HG03354 (cell line): ENCODE data around the gene ZDHHC18.
"Not testable (repeated sequence)": the region's sequence is repeated elsewhere in the genome, so short reads cannot be mapped to it uniquely, and the experiment has no call there.

Experiments
- ATAC-seq: cut with Tn5 transposase; IDR thresholded peaks from one replicate; pipeline ENCODE4 v1.9.1; 2021; ENCODE audit warnings: mild to moderate bottlenecking; ENCODE audit not compliant: unreplicated experiment, poor library complexity, severe bottlenecking

The ZDHHC18 gene

DNA sequence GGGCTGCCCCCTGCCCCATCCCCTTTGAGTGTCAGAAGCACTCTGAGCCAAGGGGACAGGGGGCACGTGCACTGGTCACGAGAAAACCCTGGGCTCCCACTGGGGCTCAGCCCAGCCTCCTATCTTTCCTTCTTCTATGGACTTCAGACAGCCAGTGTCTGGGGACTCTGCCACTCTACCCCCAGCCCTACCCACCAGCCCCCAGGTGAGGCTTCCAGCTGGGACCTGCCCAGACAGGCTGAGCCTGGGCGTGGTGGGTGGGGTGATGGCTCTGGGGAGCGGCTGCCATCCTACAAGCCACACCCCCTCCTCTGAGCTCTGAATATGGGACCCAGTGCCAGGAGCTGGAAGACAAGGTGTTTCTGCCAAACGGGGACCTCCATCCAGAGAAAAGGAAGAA is 28.4 kb downstream of the ZDHHC18 start:
- no peak for ATAC-seq

- ATAC-seq: no peak
Measured at GRCh38 chr1:26855636-26856035, 29.1 kb downstream of the ZDHHC18 start.

- ATAC-seq: no peak
Measured at GRCh38 chr1:26856181-26856580, 29.7 kb downstream of the ZDHHC18 start.

- no peak for ATAC-seq
Measured at GRCh38 chr1:26856604-26857469, 30.3 kb downstream of the ZDHHC18 start.

DNA sequence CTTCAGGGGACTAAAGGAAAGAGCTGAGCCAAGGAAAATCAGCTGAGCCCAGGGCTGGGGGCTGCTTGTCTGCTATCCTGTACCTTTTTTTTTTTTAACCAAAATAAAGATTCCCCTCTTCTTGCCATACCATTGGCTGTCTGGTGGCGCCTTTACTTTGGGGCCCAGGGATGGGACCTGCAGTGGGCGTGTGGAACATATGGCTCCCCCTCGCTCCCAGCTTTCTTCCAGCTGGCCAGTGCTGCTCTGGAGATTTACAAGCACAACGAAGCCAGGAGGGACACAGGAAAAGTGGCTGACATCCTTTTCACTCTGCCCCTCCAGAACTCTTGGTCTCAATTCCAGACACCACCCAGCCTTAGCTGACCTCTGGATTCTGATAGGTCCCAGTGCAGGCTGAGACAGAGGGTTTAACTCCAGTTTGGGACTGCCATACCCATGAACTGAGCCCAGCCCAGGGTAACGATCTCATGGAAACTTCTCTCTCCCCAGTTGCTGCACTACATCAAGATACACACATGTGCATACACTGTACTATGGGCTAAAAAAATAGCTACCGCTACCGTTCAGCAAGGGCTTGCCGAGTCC is 31.1 kb downstream of the ZDHHC18 start:
- no peak for ATAC-seq

GRCh38 chr1:26858160-26858559 is 31.7 kb downstream of the ZDHHC18 start:
- ATAC-seq: no peak

- no peak for ATAC-seq
Measured at GRCh38 chr1:26858891-26859640, 32.6 kb downstream of the ZDHHC18 start.

- ATAC-seq: no peak
Measured at GRCh38 chr1:26861286-26861701, 34.8 kb downstream of the ZDHHC18 start.

GRCh38 chr1:26861889-26862378 is 35.4 kb downstream of the ZDHHC18 start:
- ATAC-seq: no peak

- no peak for ATAC-seq
Measured at GRCh38 chr1:26862781-26863684, 36.5 kb downstream of the ZDHHC18 start, which contains the start of gene SFN. Gene SFN, plus strand, starts transcription at chr1:26863149. Its CDS starts 64 bp downstream, at chr1:26863213.

DNA sequence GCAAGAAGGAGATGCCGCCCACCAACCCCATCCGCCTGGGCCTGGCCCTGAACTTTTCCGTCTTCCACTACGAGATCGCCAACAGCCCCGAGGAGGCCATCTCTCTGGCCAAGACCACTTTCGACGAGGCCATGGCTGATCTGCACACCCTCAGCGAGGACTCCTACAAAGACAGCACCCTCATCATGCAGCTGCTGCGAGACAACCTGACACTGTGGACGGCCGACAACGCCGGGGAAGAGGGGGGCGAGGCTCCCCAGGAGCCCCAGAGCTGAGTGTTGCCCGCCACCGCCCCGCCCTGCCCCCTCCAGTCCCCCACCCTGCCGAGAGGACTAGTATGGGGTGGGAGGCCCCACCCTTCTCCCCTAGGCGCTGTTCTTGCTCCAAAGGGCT is 37.2 kb downstream of the ZDHHC18 start:
- ATAC-seq: no peak

- ATAC-seq: peak; percentile 92
Measured at GRCh38 chr1:26864610-26865480, 38.4 kb downstream of the ZDHHC18 start.

DNA sequence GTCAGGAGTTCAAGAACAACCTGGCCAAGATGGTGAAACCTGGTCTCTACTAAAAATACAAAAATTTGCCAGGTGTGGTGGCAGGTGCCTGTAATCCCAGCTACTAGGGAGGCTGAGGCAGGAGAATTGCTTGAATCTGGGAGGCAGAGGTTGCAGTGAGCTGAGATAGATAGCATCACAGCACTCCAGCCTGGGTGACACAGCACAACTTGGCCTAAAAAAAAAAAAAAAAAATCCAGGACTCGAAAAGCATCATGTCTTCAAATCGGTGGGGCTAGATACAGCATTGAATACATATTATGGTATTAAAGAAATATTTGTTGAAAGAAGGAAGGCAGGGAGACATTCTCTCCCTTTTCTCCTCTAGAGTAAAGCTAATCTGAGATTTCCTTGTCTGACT is 46.6 kb downstream of the ZDHHC18 start:
- not testable (repeated sequence) for ATAC-seq

DNA sequence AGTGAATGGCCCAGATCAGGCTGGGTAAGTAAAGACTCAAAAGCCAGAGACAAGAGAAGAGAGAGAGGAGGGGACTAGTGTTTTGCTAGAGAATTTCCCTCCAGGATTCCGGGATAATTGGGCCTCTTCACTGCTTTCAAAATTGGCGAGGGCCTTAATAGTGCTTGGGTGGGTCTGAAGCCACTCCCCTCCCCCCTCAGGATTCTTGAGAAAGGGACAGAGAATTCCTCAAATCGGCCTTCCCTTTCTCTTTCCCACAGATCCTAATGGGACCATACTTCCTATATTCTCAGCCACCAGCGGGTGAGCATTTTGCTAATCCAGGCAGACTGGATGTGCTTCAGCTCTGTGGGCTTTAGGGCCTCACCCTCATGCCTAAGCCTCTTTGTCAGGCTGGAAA is 48.4 kb downstream of the ZDHHC18 start:
- ATAC-seq: no peak

DNA sequence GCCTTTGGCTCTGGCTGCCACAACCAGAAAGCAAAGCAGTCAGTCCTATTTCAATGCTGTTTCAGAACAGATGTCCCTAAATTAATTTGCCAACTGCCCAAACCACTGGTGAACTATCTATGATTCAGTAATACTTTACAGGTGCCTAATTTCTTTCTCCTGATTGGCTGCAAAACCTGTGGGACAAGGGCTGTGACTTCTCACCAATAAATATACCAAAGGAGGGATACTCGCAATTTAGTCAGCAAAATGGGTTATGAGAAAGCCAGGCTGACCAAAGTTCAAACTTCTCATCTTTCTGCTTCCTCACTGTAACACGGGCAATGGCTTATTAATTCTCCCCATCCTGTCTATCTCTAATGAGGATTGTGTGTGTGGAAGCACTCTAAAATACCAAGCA is 50.8 kb downstream of the ZDHHC18 start:
- ATAC-seq: no peak

- ATAC-seq: no peak
Measured at GRCh38 chr1:26879793-26880192, 53.3 kb downstream of the ZDHHC18 start.

DNA sequence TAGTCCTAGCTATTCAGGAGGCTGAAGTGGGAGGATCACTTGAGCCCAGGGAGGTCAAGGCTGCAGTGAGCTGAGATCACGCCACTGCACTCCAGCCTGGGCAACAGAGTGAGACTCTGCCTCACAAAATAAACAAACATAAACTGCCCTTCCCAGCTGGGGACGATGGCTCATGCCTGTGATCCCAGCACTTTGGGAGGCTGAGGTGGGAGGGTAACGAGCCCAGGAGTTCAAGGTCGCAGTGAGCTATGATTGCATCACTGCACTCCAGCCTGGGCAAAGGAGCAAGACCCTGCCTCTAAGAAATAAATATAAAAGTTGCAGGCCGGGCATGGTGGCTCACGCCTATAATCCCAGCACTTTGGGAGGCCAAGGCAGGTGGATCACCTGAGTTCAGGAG is 55.1 kb downstream of the ZDHHC18 start:
- not testable (repeated sequence) for ATAC-seq

- no peak for ATAC-seq
Measured at GRCh38 chr1:26882696-26883463, 56.4 kb downstream of the ZDHHC18 start.
